Measurements from ENCODE around the gene FETUB.
"Not testable (repeated sequence)": the region's sequence is repeated elsewhere in the genome, so short reads cannot be mapped to it uniquely, and the experiment has no call there.

Gene FETUB

GRCh38 chr3:186668426-186668825, 28.2 kb downstream of the FETUB start:
- FAIRE-seq (no peak), DNase-seq (ENCODE audit: insufficient read length, low spot score) (no peak)

- FAIRE-seq (no peak), DNase-seq (ENCODE audit: insufficient read length, low spot score) (no peak)
Observed at GRCh38 chr3:186669378-186670084, 29.3 kb downstream of the FETUB start.

GRCh38 chr3:186670155-186670554, 30.0 kb downstream of the FETUB start:
- DNase-seq (ENCODE audit: insufficient read length, low spot score) (no peak), FAIRE-seq (no peak)

GRCh38 chr3:186671051-186671450, 30.9 kb downstream of the FETUB start:
- FAIRE-seq (no peak), DNase-seq (ENCODE audit: insufficient read length, low spot score) (no peak)

GRCh38 chr3:186678604-186679003, 38.4 kb downstream of the FETUB start:
- FAIRE-seq (no peak), DNase-seq (ENCODE audit: insufficient read length, low spot score) (no peak)

GRCh38 chr3:186679151-186679550, 39.0 kb downstream of the FETUB start:
- no peak for FAIRE-seq

GRCh38 chr3:186680869-186681268, 40.7 kb downstream of the FETUB start:
- no peak for FAIRE-seq

More at GRCh38 chr3:186679151-186679550, 39.0 kb downstream of the FETUB start:
- no peak for DNase-seq (ENCODE audit: insufficient read length, low spot score)

GRCh38 chr3:186682812-186683211, 42.6 kb downstream of the FETUB start:
- DNase-seq (ENCODE audit: insufficient read length, low spot score) (no peak), FAIRE-seq (no peak)

More at GRCh38 chr3:186680869-186681268, 40.7 kb downstream of the FETUB start:
- DNase-seq (ENCODE audit: insufficient read length, low spot score): no peak

GRCh38 chr3:186683979-186684378, 43.8 kb downstream of the FETUB start:
- FAIRE-seq (no peak), DNase-seq (ENCODE audit: insufficient read length, low spot score) (no peak)

- FAIRE-seq; DNase-seq (ENCODE audit: insufficient read length, low spot score): not testable (repeated sequence)
Observed at GRCh38 chr3:186686475-186686874, 46.3 kb downstream of the FETUB start.

- no peak for DNase-seq (ENCODE audit: insufficient read length, low spot score)
- no peak for FAIRE-seq
Observed at GRCh38 chr3:186687120-186687651, 47.0 kb downstream of the FETUB start.

- not testable (repeated sequence) for DNase-seq (ENCODE audit: insufficient read length, low spot score); FAIRE-seq
Observed at GRCh38 chr3:186690304-186690703, 50.1 kb downstream of the FETUB start.

- DNase-seq (ENCODE audit: insufficient read length, low spot score) (no peak), FAIRE-seq (no peak)
Observed at GRCh38 chr3:186691676-186692075, 51.5 kb downstream of the FETUB start.

- FAIRE-seq (no peak), DNase-seq (ENCODE audit: insufficient read length, low spot score) (no peak)
Observed at GRCh38 chr3:186693843-186694242, 53.6 kb downstream of the FETUB start.

- DNase-seq (ENCODE audit: insufficient read length, low spot score) (no peak), FAIRE-seq (no peak)
Observed at GRCh38 chr3:186694288-186695032, 54.3 kb downstream of the FETUB start.

- no peak for FAIRE-seq
- no peak for DNase-seq (ENCODE audit: insufficient read length, low spot score)
Observed at GRCh38 chr3:186696522-186696921, 56.3 kb downstream of the FETUB start.

- no peak for FAIRE-seq
- DNase-seq (ENCODE audit: insufficient read length, low spot score): no peak
Observed at GRCh38 chr3:186697510-186697909, 57.3 kb downstream of the FETUB start.

- no peak for DNase-seq (ENCODE audit: insufficient read length, low spot score)
- FAIRE-seq: no peak
Observed at GRCh38 chr3:186700267-186700666, 60.1 kb downstream of the FETUB start.

GRCh38 chr3:186702451-186702850, 62.3 kb downstream of the FETUB start:
- FAIRE-seq; DNase-seq (ENCODE audit: insufficient read length, low spot score): not testable (repeated sequence)
